Right ventricle myocardium superior (tissue), 1 donor: Measurements from ENCODE around the gene KSR2. TPM values are rescaled to one million over a fixed set of nuclear protein-coding genes. Genes with fewer than 3 reads are reported as not detected.

Source experiments
- ATAC-seq: fragments of 200-7000 bp; cut with Tn5 transposase; one replicate; pipeline ENCODE4 v1.9.1; 2020; ENCODE audit warnings: mild to moderate bottlenecking; ENCODE audit not compliant: poor library complexity
- DNase-seq: peaks from one replicate; pipeline ENCODE4 v3.0.0-alpha.2; 2020
- intact Hi-C: fragments of 100-400 bp; cut with DNase I; formaldehyde crosslinking; loops from one replicate; pipeline ENCODE4 v1.11.2; 2022
- total RNA-seq: library from RNA; stranded (reverse); fragmentation: NEBNext Ultra II Directional; extraction: Animal tissue kit (Norgen Biotek cat#: 25700); gene quantifications from one replicate; pipeline ENCODE4 v1.2.1, GENCODE V29; 2021
- donor health status: DM: no; HTN: yes; CAD: no; lungs with severe emphysema.

The KSR2 gene
- total RNA-seq, 1 donor from 2014 or later, result not detected

- DNase-seq, result no peak
- ATAC-seq, result no peak
- intact Hi-C loops, result no loop called here
These were observed 276.3 kb downstream of the KSR2 start for GRCh38 chr12:117692512-117692911.

GRCh38 chr12:117689857-117690256 is 278.9 kb downstream of the KSR2 start:
- intact Hi-C loops, result no loop called here
- ATAC-seq (no peak), DNase-seq (no peak)

GRCh38 chr12:117688446-117688845 is 280.3 kb downstream of the KSR2 start:
- no peak for ATAC-seq
- intact Hi-C loops, result no loop called here
- no peak for DNase-seq

DNA sequence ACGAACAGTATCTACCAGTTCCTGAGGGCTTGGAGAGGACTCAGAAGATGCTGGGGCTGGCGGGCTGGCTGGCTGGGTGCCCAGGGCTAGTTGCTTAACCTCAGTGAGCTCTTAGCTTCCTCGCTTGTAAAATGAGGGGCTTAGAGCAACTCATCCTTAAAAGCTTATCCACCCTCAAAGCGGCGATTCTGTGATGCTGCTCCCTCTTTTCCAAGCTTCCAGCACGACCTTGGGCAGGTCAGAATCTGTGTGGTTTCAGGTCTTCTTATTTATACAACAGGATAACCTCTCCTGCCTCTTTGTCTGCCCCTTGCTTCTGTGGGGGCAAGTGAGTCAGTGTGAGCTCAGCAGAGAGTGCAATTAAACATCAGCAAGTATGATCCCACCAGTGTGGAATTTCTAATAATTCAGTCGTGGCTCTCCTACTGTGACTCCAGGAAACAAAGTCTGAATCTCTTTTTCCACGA is 281.8 kb downstream of the KSR2 start:
- no peak for ATAC-seq
- DNase-seq, result peak; percentile 47
- intact Hi-C loops, result no loop called here

DNA sequence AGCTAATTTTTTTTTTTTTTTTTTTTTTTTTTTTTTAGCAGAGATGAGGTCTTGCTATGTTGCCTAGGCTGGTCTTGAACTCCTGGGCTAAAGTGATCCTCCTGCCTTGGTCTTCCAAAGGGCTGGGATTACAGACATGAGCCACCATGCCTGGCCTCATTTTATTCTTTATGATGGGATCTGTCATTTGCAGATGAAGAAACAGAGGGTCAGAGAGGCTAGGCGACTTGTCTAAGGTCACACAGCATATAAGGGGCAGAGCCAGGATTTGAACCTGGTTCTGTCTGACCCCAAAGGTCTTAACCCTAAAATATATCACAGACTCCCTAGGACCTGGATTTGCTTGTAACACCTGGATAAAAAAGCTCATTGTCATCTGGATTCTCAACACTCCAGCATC is 282.6 kb downstream of the KSR2 start:
- ATAC-seq (no peak), DNase-seq (no peak)
- intact Hi-C loops, result no loop called here

DNA sequence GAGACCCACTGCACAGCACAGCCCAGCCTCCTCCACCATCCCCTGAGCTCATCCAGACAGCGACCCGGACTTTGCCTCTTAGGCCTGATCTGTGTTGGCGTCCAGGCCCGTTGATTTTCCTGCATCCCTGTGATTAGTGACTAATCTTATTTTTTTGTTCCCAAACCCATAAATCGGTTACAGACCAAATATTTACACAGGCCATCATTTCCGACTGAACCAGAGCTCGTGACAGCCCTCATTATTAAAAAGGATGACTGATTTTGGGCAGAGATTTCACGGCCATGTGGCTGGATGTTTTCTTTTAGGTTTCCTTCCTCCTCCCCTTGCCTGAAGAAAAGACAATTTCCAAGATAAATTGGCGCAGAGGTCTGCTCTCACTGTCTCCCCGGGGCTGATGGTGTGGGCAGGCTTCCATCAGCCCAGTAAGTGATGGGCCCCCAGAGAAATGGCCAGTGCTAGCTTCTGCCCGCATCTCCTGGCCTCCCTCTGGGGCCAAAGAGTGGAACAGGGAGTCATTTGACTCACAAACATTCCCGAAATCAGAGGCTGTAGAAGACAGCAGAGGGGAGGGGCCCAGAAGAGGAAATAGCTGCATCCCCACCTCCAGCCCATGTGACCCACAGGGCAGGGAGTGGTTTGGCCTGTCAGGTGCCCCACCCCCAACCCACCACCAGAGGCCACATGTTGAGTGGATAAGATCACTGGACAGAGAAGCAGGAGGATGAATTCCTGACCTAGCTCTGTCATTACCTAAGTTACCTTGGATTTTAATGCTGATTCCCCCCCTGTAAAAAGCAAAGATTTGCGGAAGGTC is 283.5 kb downstream of the KSR2 start:
- DNase-seq, result peak; percentile 35
- no peak for ATAC-seq

GRCh38 chr12:117684471-117684870 is 284.3 kb downstream of the KSR2 start:
- ATAC-seq (no peak), DNase-seq (no peak)
- intact Hi-C loops, result no loop called here

More for the DNA sequence above, 283.5 kb downstream of the KSR2 start:
- intact Hi-C loops, result no loop called here

DNA sequence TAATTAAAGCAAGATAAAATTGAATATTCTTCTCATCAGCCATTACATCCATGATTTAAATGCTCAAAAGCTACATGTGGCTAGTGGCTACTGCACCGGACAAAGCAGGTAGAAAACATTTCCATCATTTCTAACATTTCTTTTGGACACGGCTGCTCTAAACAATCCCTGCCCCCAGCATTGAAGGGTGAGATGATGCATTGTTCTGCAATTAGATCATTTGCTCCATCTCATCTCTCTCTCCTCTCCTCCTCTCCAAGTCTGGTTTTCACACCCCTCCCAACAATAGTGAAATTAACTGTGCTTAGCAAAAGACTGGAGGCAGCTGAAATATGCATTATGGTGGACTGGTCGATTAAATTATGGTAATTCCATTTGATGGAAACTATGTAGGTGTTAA is 288.5 kb downstream of the KSR2 start:
- intact Hi-C loops, result no loop called here
- DNase-seq (no peak), ATAC-seq (no peak)

DNA sequence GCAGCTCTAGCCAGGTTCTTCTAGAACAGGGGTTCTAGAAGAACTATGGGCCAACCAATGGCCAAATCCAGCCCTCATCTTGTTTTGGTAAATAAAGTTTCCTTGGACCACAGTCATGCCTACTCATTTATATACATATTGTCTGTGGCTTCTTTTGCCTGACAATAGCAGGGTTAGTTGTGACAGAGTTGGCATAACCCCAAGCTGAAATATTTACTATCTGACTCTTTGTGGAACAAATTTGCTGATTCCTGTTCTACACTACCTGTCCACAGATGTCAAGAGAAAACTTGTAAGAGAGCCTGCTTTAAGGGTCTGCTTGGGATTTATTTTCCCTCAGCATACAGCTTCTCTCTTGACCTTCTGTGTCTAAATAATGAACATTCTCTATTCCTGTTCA is 289.0 kb downstream of the KSR2 start:
- ATAC-seq, result no peak
- no peak for DNase-seq
- intact Hi-C loops, result loop anchor here (10.0 kb wide), 1 partner anchor 445 kb away; no protein-coding TSS in a partner anchor

- ATAC-seq, result no peak
- no peak for DNase-seq
- intact Hi-C loops, result loop anchor here (10.0 kb wide), 1 partner anchor 440 kb away; no protein-coding TSS in a partner anchor
These were observed 294.0 kb downstream of the KSR2 start for GRCh38 chr12:117674763-117675162.

GRCh38 chr12:117674313-117674712 is 294.5 kb downstream of the KSR2 start:
- intact Hi-C loops, result loop anchor here (10.0 kb wide), 1 partner anchor 440 kb away; no protein-coding TSS in a partner anchor
- DNase-seq (no peak), ATAC-seq (no peak)

DNA sequence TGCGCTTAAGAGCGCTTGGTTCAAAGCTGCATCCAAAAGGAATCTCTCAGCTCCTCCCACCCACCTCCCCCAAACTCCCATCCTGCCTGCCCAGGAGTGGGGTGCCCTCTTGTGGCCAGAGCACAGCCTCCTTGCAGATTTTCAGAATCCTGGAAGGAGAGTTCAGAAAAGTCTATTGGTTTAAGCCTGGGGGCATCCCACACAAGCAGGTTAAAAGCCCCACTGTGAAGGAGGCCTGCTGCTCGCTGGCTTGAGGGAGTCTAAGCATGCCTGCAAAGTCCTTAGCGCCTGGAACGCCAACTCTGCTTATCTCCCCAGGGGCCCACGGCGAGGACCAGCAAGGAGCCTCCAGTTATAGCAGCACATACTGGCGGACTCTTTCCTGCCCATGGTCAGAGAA is 297.1 kb downstream of the KSR2 start:
- intact Hi-C loops, result loop anchor here (10.0 kb wide), 1 partner anchor 437 kb away; no protein-coding TSS in a partner anchor
- DNase-seq (no peak), ATAC-seq (no peak)

DNA sequence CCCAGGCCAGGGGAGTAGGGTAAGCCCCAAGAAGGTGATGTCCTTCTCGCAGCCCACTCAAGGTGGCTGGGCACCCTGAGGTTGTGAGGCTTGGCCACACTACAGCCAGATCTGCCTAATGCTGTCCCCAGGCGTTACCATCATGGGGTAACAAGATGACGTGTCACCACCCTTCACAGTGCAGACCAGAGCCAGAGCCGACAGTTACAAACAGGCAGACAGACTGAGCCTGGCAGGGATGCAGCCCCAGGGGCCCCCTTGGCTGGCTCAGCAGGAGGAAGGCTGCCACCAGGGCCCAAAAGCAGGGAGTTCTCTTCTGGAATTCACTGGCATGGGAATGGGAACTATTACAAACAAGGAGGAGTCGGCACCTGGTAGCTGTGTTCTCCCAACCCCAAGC is 304.6 kb downstream of the KSR2 start:
- ATAC-seq (no peak), DNase-seq (no peak)
- intact Hi-C loops, result no loop called here

DNA sequence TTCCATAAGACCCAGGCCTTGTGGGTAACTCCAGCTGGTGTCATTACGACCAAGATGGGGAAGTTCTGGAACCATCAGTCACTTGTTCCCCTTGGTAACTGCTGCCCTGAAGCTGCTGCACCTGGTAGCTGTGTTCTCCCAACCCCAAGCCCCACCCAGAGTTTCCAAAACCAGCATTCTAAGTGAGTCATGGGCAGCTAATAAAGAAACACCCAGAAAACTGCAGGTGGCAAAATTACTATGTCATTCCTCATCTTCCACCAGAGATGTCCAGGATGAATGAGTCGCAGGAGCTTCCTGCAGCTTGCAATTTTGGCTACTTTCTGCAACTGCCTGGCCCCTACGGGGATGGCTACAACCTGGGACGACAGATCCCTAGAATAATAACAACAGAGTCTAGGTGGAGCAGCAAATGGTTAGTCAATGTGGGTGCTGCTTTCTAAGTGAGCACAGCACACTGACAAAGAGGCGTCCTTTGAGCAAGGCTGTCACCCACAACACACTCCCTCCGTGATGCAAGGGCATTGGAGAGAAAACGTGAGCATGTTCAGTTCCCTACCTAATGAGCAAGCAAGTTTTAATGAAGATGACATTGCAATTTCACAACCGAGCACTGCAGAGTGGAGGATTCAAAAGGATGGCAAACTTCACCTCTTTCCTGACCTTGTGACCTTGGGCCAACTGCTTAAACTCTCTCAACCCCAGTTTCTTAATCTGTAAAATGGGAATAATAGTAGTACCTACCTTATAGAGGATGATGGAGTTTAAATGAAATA is 306.0 kb downstream of the KSR2 start:
- intact Hi-C loops, result no loop called here
- ATAC-seq, result no peak
- no peak for DNase-seq

DNA sequence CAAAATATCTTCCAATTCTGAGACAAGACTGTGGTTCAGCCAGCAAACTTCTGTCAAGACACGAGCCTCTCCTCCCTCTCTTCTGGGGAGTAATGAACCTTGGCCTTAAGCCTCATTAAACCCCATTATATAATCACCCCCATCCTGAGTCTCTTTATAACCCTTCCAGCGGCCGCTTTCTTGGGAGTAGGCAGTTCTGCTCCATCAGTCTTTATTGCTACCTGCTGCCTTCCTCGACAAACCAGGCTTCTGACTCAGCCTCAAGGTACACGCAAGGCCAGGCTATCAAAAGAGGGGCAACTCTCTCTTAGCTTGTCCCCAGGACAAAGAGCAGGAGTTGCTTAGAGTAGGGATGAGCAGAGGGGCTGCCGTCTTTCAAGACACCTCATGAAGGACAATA is 306.6 kb downstream of the KSR2 start:
- intact Hi-C loops, result no loop called here
- no peak for ATAC-seq
- DNase-seq, result no peak

GRCh38 chr12:117661471-117661870 is 307.3 kb downstream of the KSR2 start:
- ATAC-seq, result no peak
- intact Hi-C loops, result no loop called here
- no peak for DNase-seq

- intact Hi-C loops, result no loop called here
- DNase-seq, result no peak
- no peak for ATAC-seq
These were observed 307.9 kb downstream of the KSR2 start for GRCh38 chr12:117660896-117661295.

GRCh38 chr12:117658226-117658625 is 310.6 kb downstream of the KSR2 start:
- ATAC-seq (no peak), DNase-seq (no peak)
- intact Hi-C loops, result no loop called here

GRCh38 chr12:117649796-117650195 is 319.0 kb downstream of the KSR2 start:
- intact Hi-C loops, result no loop called here
- no peak for ATAC-seq

GRCh38 chr12:117646520-117646919 is 322.3 kb downstream of the KSR2 start:
- DNase-seq, result no peak
- intact Hi-C loops, result no loop called here
- ATAC-seq, result no peak

More at GRCh38 chr12:117649796-117650195, 319.0 kb downstream of the KSR2 start:
- DNase-seq, result no peak
